ENCODE data around the gene FAM53B.

DNA sequence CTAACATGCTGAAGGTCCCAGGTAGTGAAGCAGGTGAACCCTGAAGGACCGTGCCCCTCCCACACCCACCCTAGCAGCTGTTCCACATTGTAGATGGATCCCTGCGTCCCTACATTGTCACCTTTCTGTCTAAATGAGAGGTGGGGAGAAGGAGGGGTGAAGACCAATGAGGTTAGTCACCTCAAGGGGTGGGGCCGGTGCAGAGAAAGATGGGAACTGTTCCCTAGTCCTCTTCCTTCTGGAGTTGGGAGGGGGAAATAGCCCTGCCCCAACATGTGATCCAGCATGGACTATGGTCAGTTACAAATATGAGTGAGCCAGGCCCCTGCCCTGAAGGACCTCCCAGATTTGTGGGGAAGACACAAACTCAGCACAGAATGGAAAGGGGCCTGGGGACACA, 158.0 kb downstream of the FAM53B start:
- TF ChIP-seq, protein P1, sequence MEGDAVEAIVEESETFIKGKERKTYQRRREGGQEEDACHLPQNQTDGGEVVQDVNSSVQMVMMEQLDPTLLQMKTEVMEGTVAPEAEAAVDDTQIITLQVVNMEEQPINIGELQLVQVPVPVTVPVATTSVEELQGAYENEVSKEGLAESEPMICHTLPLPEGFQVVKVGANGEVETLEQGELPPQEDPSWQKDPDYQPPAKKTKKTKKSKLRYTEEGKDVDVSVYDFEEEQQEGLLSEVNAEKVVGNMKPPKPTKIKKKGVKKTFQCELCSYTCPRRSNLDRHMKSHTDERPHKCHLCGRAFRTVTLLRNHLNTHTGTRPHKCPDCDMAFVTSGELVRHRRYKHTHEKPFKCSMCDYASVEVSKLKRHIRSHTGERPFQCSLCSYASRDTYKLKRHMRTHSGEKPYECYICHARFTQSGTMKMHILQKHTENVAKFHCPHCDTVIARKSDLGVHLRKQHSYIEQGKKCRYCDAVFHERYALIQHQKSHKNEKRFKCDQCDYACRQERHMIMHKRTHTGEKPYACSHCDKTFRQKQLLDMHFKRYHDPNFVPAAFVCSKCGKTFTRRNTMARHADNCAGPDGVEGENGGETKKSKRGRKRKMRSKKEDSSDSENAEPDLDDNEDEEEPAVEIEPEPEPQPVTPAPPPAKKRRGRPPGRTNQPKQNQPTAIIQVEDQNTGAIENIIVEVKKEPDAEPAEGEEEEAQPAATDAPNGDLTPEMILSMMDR (IDR thresholded peaks at IDR 0.05; ENCODE audit: low read length) = no peak
- TF ChIP-seq EZH2phosphoT487 (IDR thresholded peaks at IDR 0.05; ENCODE audit: low read length) = no peak

Data from MM.1S (cell line).